HG02623 (cell line): ENCODE results near the gene LCMT2.

Source experiments
- ATAC-seq: cut with Tn5 transposase; IDR thresholded peaks from one replicate; pipeline ENCODE4 v1.9.1; 2021; ENCODE audit warnings: moderate library complexity; ENCODE audit not compliant: unreplicated experiment

Gene LCMT2

DNA sequence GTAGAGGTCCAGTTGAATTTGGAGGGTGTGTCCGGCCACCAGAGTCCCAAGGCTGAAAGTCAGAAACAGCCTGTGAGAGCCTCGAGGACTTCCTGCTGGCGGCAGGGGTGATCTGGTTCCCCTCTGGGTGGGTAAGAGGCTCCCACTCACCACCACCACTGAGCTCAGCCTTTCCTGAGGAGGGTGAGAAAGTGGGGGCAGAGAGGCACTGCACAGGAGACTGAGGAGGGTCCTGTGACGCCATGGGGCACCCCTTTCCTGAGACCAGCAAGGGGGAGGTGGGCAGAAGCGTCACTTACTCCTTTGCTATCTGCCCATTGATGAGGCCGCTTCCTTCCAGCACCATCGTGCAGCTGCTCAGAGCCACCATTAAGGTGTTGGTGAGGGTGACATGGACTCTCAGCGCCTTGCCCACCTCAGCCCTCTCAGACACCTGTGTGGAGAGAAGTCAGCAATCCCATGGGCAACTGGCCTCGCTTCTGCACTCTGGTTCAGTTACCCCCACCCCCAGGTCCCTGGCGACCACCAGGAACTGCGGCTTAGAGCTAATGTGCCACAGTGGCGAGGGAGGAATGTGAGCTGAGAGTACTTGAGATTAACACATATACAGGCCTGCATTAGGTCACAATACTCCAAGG is 53.7 kb downstream of the LCMT2 start:
- ATAC-seq = no peak

DNA sequence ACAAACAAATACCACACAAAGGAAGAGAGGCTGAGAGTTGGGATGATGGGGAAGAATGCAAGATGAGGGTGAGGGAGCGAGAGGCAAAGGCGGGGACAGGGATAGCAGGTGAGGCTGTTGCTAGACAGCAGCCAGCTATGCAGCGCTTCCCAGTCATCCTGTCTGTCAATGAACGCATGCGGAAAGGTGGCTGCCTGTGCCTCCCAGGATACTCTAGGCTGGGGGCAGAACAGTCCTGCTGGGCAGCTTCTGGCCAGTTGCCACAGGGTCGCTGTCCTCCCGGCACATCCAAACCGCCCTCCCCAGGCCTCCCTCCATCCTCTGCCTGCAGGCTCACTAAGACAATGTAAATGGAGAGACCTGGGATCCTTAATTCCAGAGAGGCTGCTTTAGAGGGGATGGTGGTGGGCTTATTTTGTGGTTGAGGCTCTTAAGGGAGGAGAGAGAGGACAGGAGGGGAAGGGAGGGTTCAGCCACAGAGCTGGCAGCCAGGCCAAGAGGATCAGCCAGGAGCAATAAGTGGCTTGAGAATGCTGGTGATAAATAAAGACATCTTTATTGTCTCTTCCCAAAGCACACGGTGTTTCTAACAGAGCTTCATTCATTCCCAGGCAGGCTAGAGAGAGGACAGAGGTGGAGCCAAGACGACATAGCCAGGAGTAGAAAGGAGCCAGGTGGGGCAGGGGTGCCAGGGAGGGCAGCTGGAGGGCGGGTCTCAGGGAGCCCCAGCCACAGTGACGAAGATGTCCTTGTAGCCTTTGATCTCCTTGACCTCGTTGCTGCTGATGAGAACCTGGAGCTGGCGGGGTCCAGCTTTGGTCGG is 54.4 kb downstream of the LCMT2 start:
- ATAC-seq = no peak

DNA sequence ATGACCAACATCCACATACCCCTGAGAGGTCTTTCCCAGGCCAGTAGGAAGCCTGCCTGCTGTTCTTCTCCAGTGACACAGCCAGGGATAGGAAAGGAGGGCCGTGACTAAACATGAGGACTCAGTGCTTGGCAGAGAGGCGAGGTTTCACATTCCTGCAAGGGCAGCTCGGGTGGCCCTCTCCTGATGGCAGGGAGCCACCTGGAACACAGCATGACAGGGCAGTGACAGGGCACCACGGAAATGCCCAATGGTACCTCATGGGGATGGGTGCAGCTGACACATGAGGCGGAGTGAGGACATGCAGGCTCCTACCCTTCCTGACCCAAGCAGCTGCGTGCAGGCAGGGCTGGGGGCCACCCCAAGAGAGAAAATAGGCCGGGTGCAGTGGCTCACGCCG is 56.2 kb downstream of the LCMT2 start:
- ATAC-seq = no peak
